22Rv1 (cell line): Measurements from ENCODE around the gene MSANTD1.

Experiments used
- CTCF ChIP-seq: fragments of 450-650 bp; IDR thresholded peaks from 2 replicates; pipeline ENCODE4 v1.5.1; 2017; ENCODE audit warnings: mild to moderate bottlenecking
- ZFX ChIP-seq: fragments of 450-650 bp; IDR thresholded peaks from 2 replicates; pipeline ENCODE4 v1.6.1; 2017; ENCODE audit warnings: antibody characterized with exemption, borderline replicate concordance

- TF ChIP-seq CTCF (no peak), ZFX (no peak)
Measured at GRCh38 chr4:3244002-3244401, 5.0 kb upstream of the MSANTD1 start.
